Activated T-cell treated with anti-CD3 and anti-CD28 coated beads for 48 hours (primary cell): ENCODE data around the gene MITF.
"Not testable (repeated sequence)": the region's sequence is repeated elsewhere in the genome, so short reads cannot be mapped to it uniquely, and the experiment has no call there.

Experiments
- DNase-seq: peaks from one replicate; pipeline ENCODE4 v3.0.0-alpha.2; 2020; ENCODE audit warnings: low read depth

Gene MITF

DNA sequence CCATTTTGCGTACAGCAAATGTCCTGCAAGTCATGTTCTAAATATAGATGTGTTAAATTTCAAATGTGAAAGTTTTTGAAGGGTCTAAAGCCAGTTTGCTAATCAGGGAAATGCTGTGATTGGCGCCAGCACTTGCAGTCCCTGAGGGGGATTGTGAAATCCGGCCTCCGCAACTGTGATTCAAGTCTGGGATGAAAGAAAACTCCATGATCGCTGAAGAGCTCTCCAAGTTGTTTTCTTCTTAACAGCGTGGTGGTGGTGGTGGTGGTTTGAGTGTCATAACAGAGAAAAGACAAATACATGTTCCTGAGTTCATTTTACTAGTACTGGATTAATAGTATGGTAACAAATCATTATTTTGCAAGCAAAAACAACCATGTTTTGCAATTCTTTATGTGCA, 51.8 kb downstream of the MITF start:
- no peak for DNase-seq

DNA sequence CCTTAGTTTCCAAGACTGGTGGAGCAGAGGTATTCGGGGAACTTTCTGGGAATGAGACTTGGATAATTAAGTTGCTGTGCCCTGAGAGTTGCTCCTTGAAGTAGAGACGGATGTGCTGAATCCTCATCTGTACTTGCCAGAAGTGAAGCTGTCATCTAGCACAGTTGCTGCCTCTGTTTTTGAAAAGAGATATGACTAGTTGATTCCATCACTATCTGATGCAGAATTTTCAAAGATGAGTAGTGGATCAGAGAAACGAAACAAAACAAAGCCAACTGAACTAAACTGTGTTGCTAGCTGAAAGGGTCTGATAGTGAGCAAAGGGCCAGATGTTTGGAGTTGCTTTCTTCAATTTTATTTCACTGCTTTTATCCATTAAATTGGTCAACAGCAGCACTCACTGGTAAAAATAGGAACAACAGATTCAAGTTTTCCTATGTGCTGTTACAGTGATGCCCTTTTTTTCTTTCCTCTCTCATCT, 52.7 kb downstream of the MITF start:
- DNase-seq = no peak

DNA sequence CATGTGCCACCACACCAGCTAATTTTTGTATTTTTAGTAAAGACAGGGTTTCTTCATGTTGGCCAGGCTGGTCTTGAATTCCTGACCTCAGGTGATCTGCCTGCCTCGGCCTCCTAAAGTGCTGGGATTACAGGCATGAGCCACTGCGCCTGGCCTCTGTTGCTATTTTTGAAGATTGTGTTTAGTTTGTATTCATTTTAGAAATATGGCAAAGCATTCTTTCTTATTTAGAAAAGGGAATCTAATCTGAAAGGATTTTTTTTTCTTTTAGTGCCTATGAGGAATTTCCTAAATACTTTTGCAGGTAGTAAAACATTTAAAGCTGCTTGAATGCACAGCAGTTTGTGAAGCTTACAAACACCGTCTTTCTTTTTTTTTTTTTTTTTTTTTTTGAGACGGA, 56.9 kb downstream of the MITF start:
- not testable (repeated sequence) for DNase-seq

DNA sequence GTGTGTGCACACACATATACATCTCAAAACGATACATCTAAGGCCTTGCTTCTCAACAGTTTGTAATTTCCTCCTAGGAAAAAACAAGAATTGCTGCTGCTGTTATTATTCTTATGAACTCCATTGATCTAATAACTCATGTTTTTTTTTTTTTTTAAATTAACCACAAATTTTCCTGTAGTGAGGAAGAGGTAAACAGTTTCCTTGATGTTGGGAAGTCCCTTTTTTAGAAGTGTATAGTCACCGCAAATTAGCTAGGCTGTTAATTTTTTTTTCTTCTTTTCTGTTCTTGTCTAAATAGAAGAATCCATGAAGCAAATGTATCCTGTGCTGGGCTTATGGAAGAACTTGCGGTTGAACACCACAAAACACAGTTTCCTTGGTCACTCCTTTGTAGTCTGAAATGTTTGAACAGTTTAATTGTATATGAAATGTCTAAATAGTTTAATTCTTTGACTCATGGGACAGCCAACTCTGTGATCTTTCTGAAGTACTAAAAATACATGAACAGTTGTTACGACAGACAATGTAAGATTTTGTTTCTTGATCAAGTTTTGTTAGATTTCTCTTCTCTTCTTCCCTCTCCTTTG, 64.5 kb downstream of the MITF start:
- DNase-seq = no peak

DNA sequence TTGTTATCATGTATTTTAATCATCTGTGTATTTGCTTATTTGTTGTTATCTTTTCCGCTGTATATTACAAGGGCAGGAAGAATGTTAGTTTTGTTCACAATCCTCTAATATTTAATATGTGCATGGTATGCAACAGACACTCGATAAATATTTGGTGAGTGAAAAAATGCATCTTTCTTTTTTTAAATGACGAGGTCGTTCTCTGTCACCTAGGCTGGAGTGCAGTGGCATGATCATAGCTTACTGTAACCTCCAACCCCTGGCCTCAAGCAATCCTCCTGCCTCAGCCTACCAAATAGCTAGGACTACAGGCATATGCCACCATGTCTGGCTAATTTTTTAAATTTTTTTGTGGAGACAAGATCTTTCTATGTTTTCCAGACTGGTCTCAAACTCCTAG, 66.2 kb downstream of the MITF start:
- no peak for DNase-seq

DNA sequence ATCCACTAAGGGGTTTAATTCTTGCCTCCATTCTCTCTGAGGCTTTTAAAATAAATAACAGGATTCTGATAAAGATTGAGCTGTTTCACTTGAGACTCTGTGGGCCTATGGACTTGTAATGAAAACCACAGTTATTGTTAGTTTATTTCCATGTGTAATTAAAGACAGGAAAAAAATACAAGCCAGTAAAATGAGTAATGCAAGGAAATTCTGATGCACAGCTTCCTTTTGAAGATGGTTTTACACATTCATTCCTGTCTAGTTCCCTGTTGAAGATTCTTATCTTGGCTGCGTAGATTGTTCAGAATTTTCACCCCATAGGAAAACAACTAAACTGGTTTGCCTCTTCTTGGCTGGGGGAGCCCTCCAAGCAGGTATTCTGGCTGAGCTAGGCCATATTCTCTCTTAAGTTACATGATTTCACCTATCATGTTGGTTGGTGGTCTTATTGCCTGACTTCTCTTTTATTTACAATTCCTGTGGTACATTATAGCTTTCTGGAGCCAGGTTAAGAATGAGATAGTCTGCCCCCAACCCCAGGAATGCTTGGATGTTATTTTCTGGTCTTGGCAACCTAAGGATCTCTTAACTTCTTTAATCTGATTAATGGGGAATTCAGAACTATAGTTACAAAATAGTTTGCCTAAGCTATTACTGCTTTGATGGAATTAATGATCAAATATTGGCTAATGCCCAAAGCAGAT, 67.6 kb downstream of the MITF start:
- DNase-seq = no peak

DNA sequence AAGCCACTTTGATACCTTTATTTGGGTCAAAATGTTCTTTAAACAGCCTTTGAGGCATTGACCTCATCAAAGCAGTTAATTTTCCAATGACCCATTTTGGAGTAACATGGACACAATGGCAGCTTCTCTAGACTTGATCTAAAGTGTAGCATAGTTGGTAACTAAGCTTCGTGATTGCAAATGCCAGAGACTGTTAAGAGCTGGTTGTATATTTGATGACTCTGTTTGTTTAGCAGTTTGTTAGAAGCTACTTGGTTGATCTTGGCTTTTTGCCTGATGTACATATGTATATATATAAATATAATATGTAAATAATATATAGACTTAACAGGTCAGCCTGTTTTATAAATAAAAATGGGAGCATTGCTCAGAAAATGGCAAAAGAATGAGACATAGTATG, 68.4 kb downstream of the MITF start:
- DNase-seq = no peak

DNA sequence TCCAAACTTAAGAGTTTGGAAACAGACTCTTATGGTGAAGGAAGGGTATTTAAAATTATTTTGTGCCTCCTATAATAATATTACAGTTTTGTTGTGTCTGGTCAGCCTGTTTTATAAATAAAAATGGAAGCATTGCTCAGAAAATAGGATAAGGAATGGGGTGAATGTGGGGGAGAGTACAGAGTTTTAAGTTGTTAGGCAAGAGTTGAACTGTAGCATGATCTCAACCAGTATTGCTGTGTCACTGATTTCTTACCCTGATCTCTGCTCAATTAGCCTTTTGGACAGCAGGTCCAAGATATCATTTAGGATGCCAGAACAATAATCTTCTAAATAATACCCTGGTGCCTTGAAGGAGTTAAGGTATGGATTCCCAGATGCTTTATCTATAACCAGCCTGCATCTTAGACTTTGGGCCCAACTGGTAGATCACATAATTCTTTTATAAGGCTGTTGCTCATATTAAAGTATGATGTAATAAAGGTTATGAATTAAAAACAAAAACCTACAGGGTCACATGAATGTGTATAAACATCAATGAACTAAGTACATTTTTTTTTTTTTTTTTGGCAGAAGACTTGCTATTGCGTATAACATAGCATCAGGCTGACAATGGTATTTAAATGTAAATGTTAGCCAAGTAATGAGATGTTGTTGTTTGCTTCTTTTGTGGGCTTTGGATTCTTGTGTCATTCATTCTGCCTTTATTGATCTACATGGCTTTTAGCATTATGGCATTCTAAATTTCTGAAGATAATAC, 70.0 kb downstream of the MITF start:
- DNase-seq = no peak

DNA sequence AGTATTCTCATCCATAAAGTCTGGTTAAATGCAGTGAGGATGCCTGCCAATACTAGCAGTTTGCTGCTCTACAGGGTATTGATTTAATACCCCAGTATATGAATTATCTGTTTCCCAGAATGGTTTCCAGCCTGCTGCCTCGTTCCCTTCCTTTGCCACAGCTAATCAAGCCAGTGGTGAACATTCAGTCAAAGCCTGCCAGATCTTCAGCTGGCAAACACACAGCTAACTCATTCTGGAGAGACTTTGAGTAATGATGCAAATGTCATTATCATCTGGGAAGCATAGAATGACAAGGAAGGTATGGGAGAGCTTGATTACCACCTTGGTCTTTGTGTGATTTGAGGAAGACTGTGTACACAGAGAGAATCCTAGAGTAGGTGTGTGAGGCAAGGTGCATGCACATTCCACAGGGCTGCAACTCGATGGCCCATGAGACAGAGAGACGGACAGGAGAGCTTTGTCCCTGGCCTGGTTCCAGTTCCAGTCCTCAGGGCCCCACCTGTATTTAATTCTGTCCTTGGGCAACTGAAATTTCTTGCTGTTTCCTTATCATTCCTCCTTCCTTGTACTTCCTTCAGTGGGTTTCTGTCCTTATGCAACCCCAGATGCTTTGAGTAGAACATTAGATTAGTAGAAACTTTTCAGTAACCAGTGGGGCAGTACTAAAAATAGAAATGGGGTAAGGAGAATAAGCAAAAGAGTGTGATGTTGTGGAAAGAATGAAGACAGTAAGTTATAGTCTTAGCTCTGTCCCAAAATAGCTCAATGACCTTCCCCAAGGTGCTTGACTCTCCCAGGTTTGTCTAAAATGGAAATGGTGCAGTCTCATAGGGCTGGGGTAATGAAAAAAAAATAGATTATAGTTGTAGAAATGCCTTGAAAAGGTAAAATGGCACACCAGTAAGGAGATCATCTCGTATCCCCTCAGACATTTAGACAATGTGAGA, 72.5 kb downstream of the MITF start:
- DNase-seq = no peak

DNA sequence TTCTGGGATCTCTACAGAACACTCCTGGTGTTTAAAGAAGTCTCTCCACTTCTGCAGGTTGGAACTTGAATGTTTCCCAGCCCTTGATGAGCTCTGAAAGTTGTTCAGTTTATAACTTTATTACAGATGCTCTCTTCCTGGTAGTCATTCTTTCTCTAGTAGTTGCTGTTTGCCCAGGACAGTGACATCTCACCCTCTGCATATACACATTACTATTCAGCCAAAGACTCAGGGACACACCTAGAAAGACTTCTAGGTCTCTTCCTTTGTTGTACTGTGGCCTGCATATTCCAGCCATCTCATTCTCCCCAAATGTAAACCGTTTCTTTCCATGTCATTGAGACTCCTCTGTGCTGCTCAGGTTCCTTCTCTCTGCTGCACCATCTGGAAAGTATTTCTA, 76.7 kb downstream of the MITF start:
- no peak for DNase-seq

DNA sequence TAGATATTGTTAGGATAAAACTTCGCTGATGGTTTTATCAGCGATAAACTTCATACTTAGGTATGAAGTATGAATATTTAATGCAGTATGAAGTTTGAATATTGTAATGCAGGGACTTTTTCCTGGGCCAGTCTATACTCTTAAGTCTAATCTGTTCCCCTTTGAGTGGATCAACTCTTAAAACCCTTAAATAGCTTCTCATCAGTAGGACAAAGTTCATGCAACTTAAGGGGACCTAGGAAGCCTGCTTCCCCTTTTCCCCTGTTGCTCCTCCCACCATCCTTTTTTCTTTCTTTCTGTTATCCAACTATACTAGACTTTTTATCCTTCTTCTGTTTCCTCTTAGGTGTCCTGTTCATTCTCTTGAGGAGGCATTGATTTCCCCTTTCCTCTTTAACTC, 78.7 kb downstream of the MITF start:
- DNase-seq = no peak

DNA sequence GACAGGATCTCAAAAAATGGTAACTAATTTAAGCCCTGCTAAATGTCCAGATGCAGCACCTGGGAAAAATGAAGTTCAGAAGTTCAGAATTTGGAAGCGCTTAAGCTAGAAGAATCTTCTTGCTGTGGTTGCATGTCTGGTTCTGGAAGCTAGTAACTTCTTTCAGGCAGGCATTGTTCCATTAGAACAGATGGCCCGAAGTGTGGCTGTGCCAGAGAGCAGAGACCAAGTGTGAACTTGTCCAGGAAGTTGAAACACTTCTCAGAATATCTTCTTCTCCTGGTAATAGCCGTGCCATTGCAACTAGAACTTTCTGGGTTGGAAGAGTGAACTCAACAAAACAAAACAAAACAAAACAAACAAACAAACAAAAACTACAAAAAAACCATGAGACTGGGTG, 80.0 kb downstream of the MITF start:
- DNase-seq = no peak

DNA sequence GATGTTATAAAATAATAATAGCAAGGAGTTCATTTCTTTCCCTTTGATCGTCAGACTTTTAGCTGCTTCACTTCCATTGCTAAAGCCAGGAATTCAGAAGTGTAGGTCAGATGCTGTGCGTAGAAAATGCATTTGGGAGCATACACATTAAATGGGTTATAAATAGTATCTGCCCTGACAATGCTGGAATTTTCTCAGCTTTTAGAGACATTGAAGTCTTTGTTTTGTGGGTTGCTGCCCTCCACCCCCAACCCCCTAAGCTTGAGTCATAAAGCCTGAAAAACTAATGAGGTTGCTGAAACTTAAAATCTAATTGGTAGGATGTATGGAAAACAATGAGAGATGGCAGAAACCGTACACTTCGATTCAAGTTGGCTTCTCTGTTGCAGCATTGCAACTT, 81.9 kb downstream of the MITF start:
- no peak for DNase-seq

DNA sequence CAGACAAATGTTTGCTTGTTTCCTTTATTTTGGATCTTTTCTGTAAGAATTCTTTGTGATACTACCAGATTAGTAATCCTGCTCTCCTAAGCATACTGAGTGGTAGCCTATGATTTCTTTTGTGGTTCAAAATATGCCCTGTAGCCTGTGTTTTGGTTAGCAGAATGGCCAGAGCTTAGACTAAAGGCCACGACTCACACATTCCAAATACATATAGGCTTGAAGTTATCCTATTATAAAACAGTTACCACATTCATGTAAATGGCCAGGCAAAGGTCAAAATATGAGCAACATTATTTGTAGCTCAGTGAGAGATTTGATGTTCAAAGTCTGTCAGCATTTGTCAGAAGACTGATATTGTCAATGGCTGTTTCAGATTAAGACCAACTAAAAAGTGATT, 84.5 kb downstream of the MITF start:
- DNase-seq = no peak

DNA sequence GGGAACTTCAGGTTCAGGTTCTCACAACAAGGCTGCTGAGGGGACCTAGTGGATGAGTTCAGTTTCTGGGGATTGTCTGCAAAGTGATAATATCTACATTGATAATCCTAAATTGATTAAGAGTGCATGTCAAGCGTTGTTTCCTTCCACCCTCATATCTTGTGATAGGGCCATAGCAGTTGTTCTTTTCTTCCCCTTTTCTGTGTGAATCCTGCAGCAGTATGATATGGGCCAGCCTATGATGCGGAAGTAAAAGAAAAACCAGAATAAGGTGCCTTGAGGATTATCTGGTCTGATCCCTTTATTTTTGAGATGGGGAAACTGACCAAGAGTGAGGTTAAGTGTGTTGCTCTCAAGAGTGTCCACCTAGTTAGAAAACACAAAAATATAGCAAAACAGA, 86.2 kb downstream of the MITF start:
- DNase-seq = no peak

DNA sequence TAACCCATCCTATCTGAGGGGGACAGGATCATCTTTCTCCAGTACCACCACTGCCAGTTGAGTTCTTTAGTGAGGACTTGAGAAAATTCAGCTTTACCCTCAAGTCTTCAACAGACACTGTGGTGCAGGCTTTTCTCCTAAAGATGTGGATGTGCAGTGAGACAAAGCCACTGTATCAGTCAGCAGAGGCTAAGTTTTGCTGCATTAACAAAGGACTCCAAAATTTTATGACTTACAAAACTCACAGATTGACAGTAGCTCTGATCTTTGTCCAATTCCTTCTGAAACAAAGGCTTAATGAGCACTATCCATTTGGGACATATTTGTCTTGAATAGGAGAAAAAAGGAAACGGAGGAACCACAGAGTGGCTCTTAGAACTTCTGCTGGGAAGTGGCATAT, 87.9 kb downstream of the MITF start:
- no peak for DNase-seq

DNA sequence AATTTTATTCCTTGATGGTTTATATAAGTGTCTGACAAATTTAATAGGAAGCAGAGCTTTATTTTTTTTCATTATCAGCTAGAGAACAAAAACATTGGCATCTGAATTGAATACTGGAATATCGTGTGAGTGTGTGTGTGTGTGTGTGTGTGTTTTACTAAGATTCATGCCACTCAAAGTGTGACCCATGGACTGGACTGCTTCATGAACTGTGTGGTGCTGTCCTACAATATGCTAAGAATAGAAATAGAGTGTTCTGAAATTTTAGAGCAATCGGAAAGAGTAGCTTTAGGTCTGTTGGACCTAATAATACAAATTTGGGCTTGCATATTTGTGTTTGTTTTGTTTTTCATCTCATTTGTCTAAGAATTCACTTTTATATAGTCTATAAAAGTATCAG, 89.6 kb downstream of the MITF start:
- no peak for DNase-seq

DNA sequence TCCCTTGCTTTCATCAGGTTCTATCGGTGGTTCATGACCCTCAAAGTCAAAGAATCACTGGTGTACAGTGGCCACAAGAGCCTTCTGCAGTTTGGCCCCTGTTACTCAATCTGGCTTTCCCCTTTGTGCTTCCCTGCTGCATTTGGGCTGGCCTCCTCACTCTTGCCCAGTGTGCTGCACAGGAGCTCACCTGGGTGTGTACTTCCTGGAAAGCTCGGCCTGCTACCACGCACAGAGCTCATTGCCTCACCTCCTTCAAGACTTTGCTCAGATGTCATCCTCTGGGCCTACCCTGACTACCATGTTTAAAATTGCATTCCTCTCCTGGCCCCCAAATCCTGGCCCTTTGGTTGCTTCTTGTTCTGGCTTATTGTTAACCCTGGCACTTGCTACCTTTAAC, 90.9 kb downstream of the MITF start:
- DNase-seq = no peak

DNA sequence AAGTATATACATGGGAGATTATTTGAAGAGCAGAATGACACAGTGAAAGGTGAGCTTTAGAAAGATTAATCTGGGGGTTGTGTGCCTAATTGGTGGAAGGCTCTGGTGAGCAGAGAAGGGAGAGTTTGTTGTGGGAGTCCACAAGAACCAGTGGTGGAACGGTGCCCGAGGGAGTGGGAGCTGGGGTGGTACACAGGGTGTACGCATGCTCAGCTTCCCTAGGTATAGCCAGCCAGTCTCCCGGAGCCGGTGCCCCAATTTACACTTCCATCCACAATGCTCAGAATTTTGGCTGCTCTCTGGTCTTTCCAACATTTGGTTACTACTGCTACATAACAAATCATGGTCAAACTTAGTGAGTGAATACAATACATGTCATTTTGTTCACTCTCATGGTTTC, 92.5 kb downstream of the MITF start:
- no peak for DNase-seq

DNA sequence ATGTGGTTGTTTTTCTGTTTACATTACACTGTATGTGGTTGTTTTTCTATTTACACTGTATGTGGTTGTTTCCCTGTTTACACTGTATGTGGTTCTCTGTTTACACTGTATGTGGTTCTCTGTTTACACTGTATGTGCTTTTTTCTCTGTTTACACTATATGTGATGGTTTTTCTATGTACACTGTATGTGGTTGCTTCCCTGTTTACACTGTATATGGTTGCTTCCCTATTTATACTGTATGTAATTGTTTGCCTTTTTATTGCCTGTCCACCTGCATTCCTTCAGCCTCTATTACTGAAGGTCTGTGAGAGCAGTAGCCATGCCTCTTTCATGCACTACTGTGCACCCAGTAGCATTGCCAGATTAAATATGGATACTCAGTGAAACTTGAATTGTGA, 94.3 kb downstream of the MITF start:
- no peak for DNase-seq

DNA sequence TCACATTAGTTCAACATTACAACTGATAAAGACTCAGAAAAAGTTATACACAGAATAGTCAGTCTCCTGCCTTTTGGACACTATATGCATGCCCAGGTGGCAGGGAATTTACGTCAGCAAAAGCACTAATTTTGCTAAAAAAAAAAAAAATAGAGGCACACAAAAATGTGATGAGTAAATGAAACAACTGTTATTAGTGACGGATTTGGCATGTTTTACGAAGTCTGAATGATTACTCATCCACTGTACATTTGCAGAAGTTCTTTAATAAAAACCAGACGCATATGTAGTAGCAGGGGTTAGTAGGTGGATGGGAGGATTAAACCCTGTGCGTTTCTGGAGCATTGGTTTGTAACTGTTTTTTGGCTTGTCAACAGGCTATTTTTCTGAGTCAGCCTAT, 99.0 kb downstream of the MITF start:
- DNase-seq = no peak
